GM12801 (cell line): ENCODE measurements around the gene KNDC1.

Source experiments
- CTCF ChIP-seq: IDR thresholded peaks from one replicate; pipeline ENCODE4 v1.5.1; 2011; ENCODE audit warnings: control low read depth; ENCODE audit not compliant: insufficient read length; ENCODE audit errors: extremely low read depth

Gene KNDC1

GRCh38 chr10:133140417-133141143, 19.4 kb upstream of the KNDC1 start:
- TF ChIP-seq CTCF = no peak

- TF ChIP-seq CTCF = no peak
Measured at GRCh38 chr10:133141144-133141957, 18.7 kb upstream of the KNDC1 start.

- TF ChIP-seq CTCF = no peak
Measured at GRCh38 chr10:133141958-133142340, 18.1 kb upstream of the KNDC1 start.

DNA sequence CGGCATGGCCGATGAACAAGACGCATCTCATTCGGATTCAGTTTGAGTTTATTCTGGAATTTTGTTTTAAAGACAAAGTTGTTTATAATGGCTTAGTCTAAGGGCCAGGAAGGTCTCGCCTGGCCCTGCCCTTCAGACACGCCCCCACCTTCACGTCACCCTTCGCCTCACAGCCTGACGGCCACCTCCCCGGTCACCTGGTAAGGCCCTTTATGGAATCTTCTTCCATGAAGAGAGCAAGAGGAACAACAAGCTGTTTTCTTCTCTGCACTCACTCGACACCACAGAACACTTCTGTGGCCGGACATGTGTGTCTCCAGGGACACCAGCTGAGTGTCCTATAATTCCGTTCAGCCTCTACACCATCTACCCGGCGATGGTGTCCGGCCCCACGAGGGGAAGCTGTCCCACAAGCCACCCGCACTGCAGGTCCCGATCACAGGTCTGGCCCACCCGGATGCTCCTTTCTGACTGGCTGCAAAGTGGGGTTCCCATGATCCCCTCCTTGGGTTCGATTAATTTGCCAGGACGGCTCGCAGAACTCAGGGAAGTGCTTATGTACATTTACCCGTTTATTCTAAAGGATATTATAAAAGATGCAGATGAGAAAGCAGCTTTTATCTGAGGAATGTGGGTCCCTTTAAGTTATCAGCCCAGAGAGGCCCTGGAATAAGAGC, 17.4 kb upstream of the KNDC1 start:
- no peak for TF ChIP-seq CTCF

DNA sequence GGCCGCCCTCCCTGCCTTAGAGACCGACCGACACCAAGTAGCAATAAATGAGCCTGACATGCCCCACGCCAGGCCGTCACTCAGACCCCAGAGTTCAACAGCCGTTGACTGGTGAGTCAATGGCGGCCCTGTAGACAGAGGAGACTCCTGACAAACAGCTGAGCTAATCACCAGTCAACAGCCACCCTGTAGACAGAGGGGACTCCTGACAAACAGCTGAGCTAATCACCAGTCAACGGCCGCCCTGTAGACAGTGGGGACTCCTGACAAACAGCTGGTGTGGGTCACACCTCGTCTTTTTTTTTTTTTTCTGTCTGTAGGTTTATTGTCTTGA, 16.9 kb upstream of the KNDC1 start:
- no peak for TF ChIP-seq CTCF

DNA sequence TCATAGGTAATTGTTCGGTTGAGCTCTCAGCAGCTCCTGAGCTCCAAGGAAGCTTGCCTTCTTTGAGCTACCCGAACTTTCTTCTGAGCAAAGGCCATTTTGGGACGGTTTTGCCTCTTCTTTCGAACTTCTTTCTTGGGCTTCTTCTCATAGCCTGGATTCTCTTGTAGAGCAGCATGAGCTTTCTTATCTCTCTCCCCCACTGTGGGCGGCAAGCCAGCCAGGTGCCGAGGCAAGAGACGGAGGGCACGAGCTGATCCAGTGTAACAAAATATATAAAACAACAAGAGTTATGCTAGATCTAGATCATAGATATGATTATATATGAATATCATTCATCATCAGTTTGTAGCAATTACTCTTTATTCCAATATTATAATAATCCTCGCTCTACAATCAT, 16.5 kb upstream of the KNDC1 start:
- no peak for TF ChIP-seq CTCF

DNA sequence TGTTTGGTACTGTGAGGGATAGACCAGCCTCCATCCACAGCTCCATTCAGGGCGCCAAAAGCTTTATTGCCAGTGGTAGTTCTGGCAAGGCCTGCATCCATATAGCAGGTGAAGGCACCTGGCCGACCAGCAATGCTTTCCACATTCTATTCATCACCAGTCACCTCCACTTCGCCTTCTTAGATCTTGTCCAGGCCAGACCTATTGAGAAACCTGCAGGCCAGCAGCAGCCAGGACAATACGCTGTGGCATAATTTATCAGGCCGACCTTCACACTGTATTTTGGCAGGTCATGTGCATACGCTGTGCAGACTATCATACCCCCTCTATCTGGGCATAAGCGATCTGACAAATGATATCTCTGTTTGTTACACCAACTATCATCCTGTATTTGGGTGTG, 15.2 kb upstream of the KNDC1 start:
- no peak for TF ChIP-seq CTCF
